K562 treated with DMSO at 1 percent for 24 hours (cell line): ENCODE results near the gene RTL10. TPM values are rescaled to one million over a fixed set of nuclear protein-coding genes. Genes with fewer than 3 reads are reported as not detected.

ENCODE experiments used
- total RNA-seq: library from RNA; unstranded; fragments of 300-600 nt; gene quantifications from 2 replicates; pipeline ENCODE4 v1.2.3, GENCODE V29; 2022; ENCODE audit warnings: low read depth; ENCODE audit not compliant: insufficient read depth

Gene RTL10
- total RNA-seq: 50.3 and 53.7 TPM in 2 replicates

DNA sequence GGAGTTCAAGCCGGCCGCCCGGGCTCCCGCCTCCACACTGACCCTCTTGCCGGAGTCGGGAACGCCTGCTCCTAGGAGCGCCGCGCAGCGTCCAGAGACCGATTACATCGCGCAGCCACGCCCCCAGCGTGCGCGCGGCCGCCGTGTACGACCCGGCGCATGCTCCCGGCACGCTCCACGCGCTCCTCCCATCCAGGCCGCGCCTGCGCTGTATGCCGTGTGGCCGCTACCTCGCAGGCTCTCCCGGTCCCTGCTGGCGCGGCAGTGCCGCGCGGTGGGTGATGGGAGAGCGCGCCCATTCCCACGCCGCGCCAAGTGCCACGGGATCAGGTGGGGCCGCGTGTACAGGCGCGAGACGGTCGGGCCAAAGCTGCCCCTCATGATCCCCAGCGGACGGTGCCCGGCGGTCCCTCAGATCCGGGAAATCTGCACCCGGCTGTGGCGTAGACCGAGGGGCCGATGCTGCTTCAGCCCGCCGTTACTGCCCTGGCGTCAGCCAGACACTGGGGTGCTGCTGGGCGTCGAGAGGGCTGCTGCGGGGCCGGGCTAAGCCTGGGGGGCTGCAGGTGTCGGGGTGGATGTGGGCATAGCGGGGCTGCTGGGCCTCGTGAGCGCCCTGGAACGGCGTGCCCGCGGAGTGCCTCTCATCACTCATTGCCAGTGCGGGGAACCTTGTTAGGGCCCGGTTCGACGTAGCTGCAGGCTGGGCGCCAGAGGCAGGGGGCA, at the start of gene RTL10, which contains the start of gene GNB1L:
Gene RTL10 (minus strand): TSS at position 97 of the 726 bp plus-strand sequence. CDS start 2,613 bp downstream, outside the sequence.
Gene GNB1L (minus strand): TSS at position 97 of the 726 bp plus-strand sequence. CDS start 33,519 bp downstream, outside the sequence.

Other genes starting within 250 kb of the RTL10 start
- gene SEPTIN5, start 140.4 kb downstream of the RTL10 start, total RNA-seq: 66.6 and 70.3 TPM in 2 replicates
- 114 and 143 TPM in 2 replicates for gene GP1BB, start 131.3 kb downstream of the RTL10 start, total RNA-seq
- gene TBX1, start 94.1 kb downstream of the RTL10 start, total RNA-seq: 18.1 and 21.7 TPM in 2 replicates
- gene GNB1L, start within 50 bp of the RTL10 start, total RNA-seq: 103 and 110 TPM in 2 replicates
- 717 and 742 TPM in 2 replicates for gene COMT, start 86.9 kb upstream of the RTL10 start, total RNA-seq
- gene TXNRD2, start 86.9 kb upstream of the RTL10 start, total RNA-seq: 131 and 135 TPM in 2 replicates
- gene ARVCF, start 161.9 kb upstream of the RTL10 start, total RNA-seq: 60.7 and 69.4 TPM in 2 replicates
- gene TANGO2, start 166.2 kb upstream of the RTL10 start, total RNA-seq: 97.1 and 98.2 TPM in 2 replicates
- 47.4 and 51.1 TPM in 2 replicates for gene DGCR8, start 225.4 kb upstream of the RTL10 start, total RNA-seq